IPS DF 6.9 (cell line): ENCODE data around the gene NEURL1B.

Source experiments
- DNase-seq: peaks from one replicate; pipeline ENCODE4 v3.0.0-alpha.2; 2013; ENCODE audit warnings: low read depth, low spot score
- H3K27ac ChIP-seq: one replicate; pipeline ENCODE4 v1.5.1; 2013; ENCODE audit warnings: low read length, control low read depth
- H3K27me3 ChIP-seq: 2 replicates; pipeline ENCODE4 v1.6.1; 2013; ENCODE audit warnings: mild to moderate bottlenecking, low read length; ENCODE audit not compliant: control insufficient read depth, insufficient read depth
- H3K36me3 ChIP-seq: 2 replicates; pipeline ENCODE4 v1.6.1; 2013; ENCODE audit warnings: low read length; ENCODE audit not compliant: control insufficient read depth, insufficient read depth
- H3K4me1 ChIP-seq: 2 replicates; pipeline ENCODE4 v1.6.1; 2013; ENCODE audit warnings: low read length; ENCODE audit not compliant: control insufficient read depth, insufficient read depth
- H3K4me3 ChIP-seq: 2 replicates; pipeline ENCODE4 v1.5.1; 2013; ENCODE audit warnings: mild to moderate bottlenecking, low read length
- H3K9me3 ChIP-seq: 2 replicates; pipeline ENCODE4 v1.6.1; 2013; ENCODE audit warnings: low read length, inconsistent platforms; ENCODE audit not compliant: control insufficient read depth, insufficient read depth
- whole genome bisulfite sequencing: extraction: QIAGEN DNeasy Blood & Tissue Kit; methylation state at CpG from one replicate; pipeline ENCODE4 v1.1.7; 2013; ENCODE audit warnings: mixed read lengths, missing lambda C conversion rate; ENCODE audit not compliant: insufficient read length, insufficient coverage; 5-methylcytosine and 5-hydroxymethylcytosine counted together

Gene NEURL1B

DNA sequence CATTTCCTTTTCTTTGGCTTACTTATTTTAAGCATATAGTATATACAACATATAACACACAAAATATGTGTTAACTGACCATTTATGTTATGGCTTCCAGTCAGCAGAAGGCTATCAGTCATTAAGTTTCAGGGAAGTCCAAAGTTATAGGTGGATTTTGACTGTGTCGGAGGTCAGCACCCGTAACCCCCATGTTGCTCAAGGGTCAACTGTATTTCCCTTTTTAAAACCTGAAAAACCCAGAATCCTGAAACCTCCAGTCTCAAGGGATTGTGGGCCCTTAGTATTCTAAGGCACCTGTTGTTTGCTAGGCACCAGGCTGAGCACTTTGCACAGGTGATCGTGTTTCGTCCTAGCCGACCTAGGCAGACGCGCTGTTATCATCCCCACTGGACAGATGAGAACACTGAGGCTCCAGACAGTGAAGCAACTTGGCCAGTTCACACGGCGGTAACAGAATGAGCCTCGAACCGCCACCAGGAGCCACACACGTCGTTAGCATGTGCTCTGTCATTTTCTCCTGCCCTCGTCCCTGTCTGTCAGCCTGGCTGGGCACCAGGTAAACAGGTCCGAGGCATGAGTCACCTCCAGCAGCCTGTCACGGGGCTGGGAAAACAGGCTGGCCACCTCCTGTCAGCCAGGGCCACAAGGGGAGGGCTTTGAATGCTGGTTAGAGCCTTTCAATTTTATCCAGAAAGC lies 90.1 kb downstream of the NEURL1B start:
- no CpG with 5 or more reads among the region's 16 CpGs for WGBS
- H3K4me3 ChIP-seq: no peak overlapping the region
- no peaks in the 10 kb centered on the region for H3K27me3 ChIP-seq
- no peak overlapping the region for H3K27ac ChIP-seq
- no peak for DNase-seq
- H3K4me1 ChIP-seq: no peaks in the 10 kb centered on the region
- no peaks in the 10 kb centered on the region for H3K9me3 ChIP-seq
- H3K36me3 ChIP-seq: no peaks in the 10 kb centered on the region

- no peak for DNase-seq
- no CpG with 5 or more reads among the region's 9 CpGs for WGBS
- H3K27me3 ChIP-seq: no peaks in the 10 kb centered on the region
- H3K9me3 ChIP-seq: no peaks in the 10 kb centered on the region
- no peaks in the 10 kb centered on the region for H3K4me1 ChIP-seq
- H3K27ac ChIP-seq: no peak overlapping the region
- H3K36me3 ChIP-seq: no peaks in the 10 kb centered on the region
- H3K4me3 ChIP-seq: no peak overlapping the region
These were observed 90.6 kb downstream of the NEURL1B start for GRCh38 chr5:172731680-172732074.

- Histone ChIP-seq H3K36me3 (no peaks in the 10 kb centered on the region), H3K27me3 (no peaks in the 10 kb centered on the region), H3K4me1 (no peaks in the 10 kb centered on the region), H3K9me3 (no peaks in the 10 kb centered on the region), H3K27ac (no peak overlapping the region), H3K4me3 (no peak overlapping the region)
- no CpG with 5 or more reads among the region's 14 CpGs for WGBS
- DNase-seq: no peak
These were observed 91.3 kb downstream of the NEURL1B start for GRCh38 chr5:172732201-172732865.

- no peak for DNase-seq
- no CpG with 5 or more reads among the region's 17 CpGs for WGBS
- H3K4me1 ChIP-seq: no peaks in the 10 kb centered on the region
- H3K4me3 ChIP-seq: no peak overlapping the region
- H3K36me3 ChIP-seq: no peaks in the 10 kb centered on the region
- no peaks in the 10 kb centered on the region for H3K27me3 ChIP-seq
- no peaks in the 10 kb centered on the region for H3K9me3 ChIP-seq
- no peak overlapping the region for H3K27ac ChIP-seq
These were observed 92.3 kb downstream of the NEURL1B start for GRCh38 chr5:172733131-172733973.

DNA sequence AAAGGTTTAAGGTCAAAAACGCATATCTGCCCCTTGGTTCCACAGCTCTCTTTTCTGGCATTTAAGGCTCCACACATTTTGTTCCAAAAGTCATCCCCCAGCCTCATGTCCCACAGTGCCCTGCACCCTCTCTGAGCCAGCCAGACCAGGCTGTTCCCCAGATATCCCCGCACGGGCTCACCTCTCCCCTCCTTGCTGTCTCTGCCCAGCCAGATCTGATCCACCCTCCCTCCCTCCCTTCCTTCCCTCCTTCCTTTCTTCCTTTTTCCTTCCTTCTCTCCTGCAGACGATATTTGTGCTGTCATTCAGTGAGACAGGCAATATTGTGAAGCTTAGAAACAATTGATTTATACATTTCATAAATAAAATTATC lies 92.9 kb downstream of the NEURL1B start:
- Histone ChIP-seq H3K4me1 (no peaks in the 10 kb centered on the region), H3K27ac (no peak overlapping the region), H3K9me3 (no peaks in the 10 kb centered on the region), H3K4me3 (no peak overlapping the region), H3K36me3 (no peaks in the 10 kb centered on the region), H3K27me3 (no peaks in the 10 kb centered on the region)
- WGBS: no CpG with 5 or more reads among the region's 4 CpGs
- no peak for DNase-seq

GRCh38 chr5:172735141-172735831 lies 94.2 kb downstream of the NEURL1B start:
- H3K27ac ChIP-seq: no peak overlapping the region
- no peak for DNase-seq
- H3K4me1 ChIP-seq: no peaks in the 10 kb centered on the region
- H3K4me3 ChIP-seq: no peak overlapping the region
- H3K9me3 ChIP-seq: no peaks in the 10 kb centered on the region
- no peaks in the 10 kb centered on the region for H3K36me3 ChIP-seq
- no CpG with 5 or more reads among the region's 12 CpGs for WGBS
- H3K27me3 ChIP-seq: no peaks in the 10 kb centered on the region

DNA sequence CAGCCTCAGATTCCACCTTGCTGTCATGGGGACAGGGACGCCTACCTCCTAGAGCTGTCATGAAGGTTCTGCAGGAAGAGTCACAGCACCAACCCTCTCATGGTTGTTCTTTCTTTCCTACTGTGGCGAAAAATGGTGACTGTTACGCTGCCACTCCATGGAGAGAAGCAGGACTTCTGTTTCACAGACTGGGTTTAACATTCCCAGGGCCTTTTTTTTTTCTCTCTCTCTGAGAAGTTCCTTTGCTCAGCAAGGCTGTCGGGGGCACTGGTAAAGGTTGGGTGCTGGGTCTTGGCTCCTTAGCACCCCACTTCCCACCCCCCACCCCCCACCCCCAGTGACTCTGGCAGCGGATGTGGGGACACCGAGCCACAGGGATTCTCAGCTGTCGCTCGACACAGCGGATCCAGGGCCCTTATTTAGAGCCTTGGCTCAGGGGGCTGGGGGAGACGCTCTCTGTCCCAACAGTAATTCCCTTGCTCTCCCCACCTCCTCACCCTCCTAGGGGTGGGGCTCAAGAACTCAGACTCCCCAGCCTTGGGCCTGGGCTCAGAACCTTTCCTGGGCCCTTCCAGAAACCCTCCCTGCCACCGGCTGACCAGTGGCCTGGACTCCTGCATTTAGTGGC lies 95.6 kb downstream of the NEURL1B start:
- Histone ChIP-seq H3K4me3 (no peak overlapping the region), H3K4me1 (no peaks in the 10 kb centered on the region), H3K9me3 (no peaks in the 10 kb centered on the region), H3K36me3 (no peaks in the 10 kb centered on the region), H3K27me3 (no peaks in the 10 kb centered on the region), H3K27ac (no peak overlapping the region)
- WGBS: no CpG with 5 or more reads among the region's 11 CpGs
- no peak for DNase-seq

GRCh38 chr5:172739375-172739774 lies 98.3 kb downstream of the NEURL1B start:
- H3K27ac ChIP-seq: no peak overlapping the region
- H3K36me3 ChIP-seq: no peaks in the 10 kb centered on the region
- H3K9me3 ChIP-seq: no peaks in the 10 kb centered on the region
- no peaks in the 10 kb centered on the region for H3K27me3 ChIP-seq
- no peaks in the 10 kb centered on the region for H3K4me1 ChIP-seq
- H3K4me3 ChIP-seq: no peak overlapping the region
- no peak for DNase-seq
- WGBS: no CpG with 5 or more reads among the region's 6 CpGs

GRCh38 chr5:172740428-172741205 lies 99.6 kb downstream of the NEURL1B start:
- Histone ChIP-seq H3K36me3 (no peaks in the 10 kb centered on the region), H3K4me1 (no peaks in the 10 kb centered on the region), H3K9me3 (no peaks in the 10 kb centered on the region), H3K27me3 (no peaks in the 10 kb centered on the region), H3K27ac (no peak overlapping the region), H3K4me3 (no peak overlapping the region)
- WGBS: no CpG with 5 or more reads among the region's 15 CpGs
- DNase-seq: no peak
